Measurements from ENCODE around the gene CLEC1B. TPM values are rescaled to one million over a fixed set of nuclear protein-coding genes. Genes with fewer than 3 reads are reported as not detected.
"Not testable (repeated sequence)": the region's sequence is repeated elsewhere in the genome, so short reads cannot be mapped to it uniquely, and the experiment has no call there.

Gene CLEC1B
- total RNA-seq, 4 donors from 2014 or later: 0.35 TPM; not detected in 3

- TF ChIP-seq POLR2A (IDR thresholded peaks at IDR 0.05): no peak
- no peak for TF ChIP-seq CTCF (IDR thresholded peaks at IDR 0.05)
- intact Hi-C loops (cut with DNase I; ENCODE audit: low total_unique reads): no loop called here
These were observed 23.3 kb downstream of the CLEC1B start for GRCh38 chr12:9975614-9976013.

GRCh38 chr12:9974731-9975130 is 24.2 kb downstream of the CLEC1B start:
- H3K27ac ChIP-seq; H3K9me3 ChIP-seq; intact Hi-C loops (cut with DNase I; ENCODE audit: low total_unique reads); H3K36me3 ChIP-seq; H3K27me3 ChIP-seq; H3K4me3 ChIP-seq; DNase-seq; H3K4me1 ChIP-seq: not testable (repeated sequence)

More at GRCh38 chr12:9975614-9976013, 23.3 kb downstream of the CLEC1B start:
- no peak overlapping the region for H3K27ac ChIP-seq
- H3K27me3 ChIP-seq: no peaks in the 10 kb centered on the region
- no peaks in the 10 kb centered on the region for H3K4me1 ChIP-seq
- no peak overlapping the region for H3K4me3 ChIP-seq
- DNase-seq: no peak
- H3K36me3 ChIP-seq: no peaks in the 10 kb centered on the region
- no peaks in the 10 kb centered on the region for H3K9me3 ChIP-seq

GRCh38 chr12:9973949-9974348 is 25.0 kb downstream of the CLEC1B start:
- TF ChIP-seq CTCF (IDR thresholded peaks at IDR 0.05): no peak
- TF ChIP-seq POLR2A (IDR thresholded peaks at IDR 0.05): no peak
- DNase-seq: no peak
- no peaks in the 10 kb centered on the region for H3K27me3 ChIP-seq
- H3K4me3 ChIP-seq: no peak overlapping the region
- intact Hi-C loops (cut with DNase I; ENCODE audit: low total_unique reads): no loop called here
- no peaks in the 10 kb centered on the region for H3K9me3 ChIP-seq
- no peaks in the 10 kb centered on the region for H3K4me1 ChIP-seq
- no peak overlapping the region for H3K27ac ChIP-seq
- H3K36me3 ChIP-seq: no peaks in the 10 kb centered on the region

GRCh38 chr12:9971181-9971580 is 27.7 kb downstream of the CLEC1B start, which contains the start of gene CLEC12A:
Gene CLEC12A, plus strand, starts transcription at chr12:9971409. Its CDS starts 188 bp downstream, at chr12:9971597.
- intact Hi-C loops (cut with DNase I; ENCODE audit: low total_unique reads): no loop called here
- H3K4me1 ChIP-seq: no peaks in the 10 kb centered on the region
- no peak within 1 kb of the TSS for H3K4me3 ChIP-seq
- no peak within 1 kb of the TSS for H3K27ac ChIP-seq
- H3K9me3 ChIP-seq: no peaks in the 10 kb centered on the region
- H3K27me3 ChIP-seq: no peaks in the 10 kb centered on the region
- DNase-seq: no peak
- no peaks in the 10 kb centered on the region for H3K36me3 ChIP-seq
- TF ChIP-seq POLR2A (IDR thresholded peaks at IDR 0.05) (no peak), CTCF (IDR thresholded peaks at IDR 0.05) (no peak)

- intact Hi-C loops (cut with DNase I; ENCODE audit: low total_unique reads): no loop called here
- Histone ChIP-seq H3K27me3 (no peaks in the 10 kb centered on the region), H3K9me3 (no peaks in the 10 kb centered on the region), H3K36me3 (no peaks in the 10 kb centered on the region), H3K27ac (no peak overlapping the region), H3K4me3 (no peak overlapping the region), H3K4me1 (no peaks in the 10 kb centered on the region)
- DNase-seq: no peak
- no peak for TF ChIP-seq CTCF (IDR thresholded peaks at IDR 0.05)
- TF ChIP-seq POLR2A (IDR thresholded peaks at IDR 0.05): no peak
These were observed 29.2 kb downstream of the CLEC1B start for GRCh38 chr12:9969673-9970072.

GRCh38 chr12:9961901-9962300 is 37.0 kb downstream of the CLEC1B start:
- H3K4me1 ChIP-seq: no peaks in the 10 kb centered on the region
- no peak overlapping the region for H3K4me3 ChIP-seq
- no peak for DNase-seq
- TF ChIP-seq POLR2A (IDR thresholded peaks at IDR 0.05) (no peak), CTCF (IDR thresholded peaks at IDR 0.05) (no peak)
- H3K9me3 ChIP-seq: no peaks in the 10 kb centered on the region
- H3K36me3 ChIP-seq: no peaks in the 10 kb centered on the region
- H3K27ac ChIP-seq: no peak overlapping the region
- intact Hi-C loops (cut with DNase I; ENCODE audit: low total_unique reads): no loop called here
- no peaks in the 10 kb centered on the region for H3K27me3 ChIP-seq
